Esophagus muscularis mucosa (tissue), 4 donors: ENCODE data around the gene ABHD12. TPM values are rescaled to one million over a fixed set of nuclear protein-coding genes. Genes with fewer than 3 reads are reported as not detected.
"Not testable (repeated sequence)": the region's sequence is repeated elsewhere in the genome, so short reads cannot be mapped to it uniquely, and the experiment has no call there.

Experiments used
- DNase-seq: peaks from one replicate; pipeline ENCODE4 v3.0.0-alpha.2; 2017; ENCODE audit errors: extremely low spot score
- H3K27ac ChIP-seq, 4 donors: fragments of 200-600 bp; sonication (generic); replicated peaks in 1 of 4; 1 replicate in 3 of 4; 2 replicates in 1 of 4; pipeline ENCODE4 v1.5.1; 2016 to 2019; ENCODE audit warnings: mild to moderate bottlenecking in 1 of 4
- H3K27me3 ChIP-seq, 4 donors: fragments of 200-600 bp; sonication (generic); one replicate each; pipeline versions ENCODE4 v1.5.1 to v1.6.0; 2016 to 2019
- H3K36me3 ChIP-seq, 4 donors: fragments of 200-600 bp; sonication (generic); one replicate each; pipeline ENCODE4 v1.5.1; 2016 to 2019
- H3K4me1 ChIP-seq, 4 donors: fragments of 200-600 bp; sonication (generic); one replicate each; pipeline ENCODE4 v1.5.1; 2016 to 2019
- H3K4me3 ChIP-seq, 4 donors: fragments of 200-600 bp; sonication (generic); 1 replicate in 2 of 4; 2 replicates in 2 of 4; pipeline ENCODE4 v1.5.1; 2016 to 2019; ENCODE audit warnings: mild to moderate bottlenecking in 4 of 4, moderate library complexity in 1 of 4
- H3K9me3 ChIP-seq, 4 donors: fragments of 200-600 bp; sonication (generic); 1 replicate in 3 of 4; 2 replicates in 1 of 4; pipeline ENCODE4 v1.5.1; 2016 to 2019
- EP300 ChIP-seq: sonication (generic); formaldehyde crosslinking; IDR thresholded peaks from one replicate; pipeline ENCODE4 v1.6.1; 2017; ENCODE audit warnings: antibody characterized with exemption
- POLR2A ChIP-seq: fragments of 450-650 bp; IDR thresholded peaks from one replicate; pipeline ENCODE4 v1.6.1; 2017; ENCODE audit warnings: antibody characterized with exemption, moderate library complexity, mild to moderate bottlenecking, low read depth
- POLR2AphosphoS5 ChIP-seq, 2 donors: sonication (generic); formaldehyde crosslinking; IDR thresholded peaks; one replicate each; pipeline ENCODE4 v1.6.1; 2017; ENCODE audit warnings: antibody characterized with exemption in 2 of 2
- WGBS: methylation state at CpG from one replicate; pipeline ENCODE4 v1.1.5; 2018; 5-methylcytosine and 5-hydroxymethylcytosine counted together
- intact Hi-C: fragments of 100-400 bp; cut with DNase I; formaldehyde crosslinking; loops from one replicate; pipeline ENCODE4 v1.15.1; 2023
- total RNA-seq, 4 donors: library from RNA; depleted of rRNA; stranded (reverse); fragments of >200 nt; gene quantifications; one replicate each; pipeline versions ENCODE4 v1.1.0 to v1.2.1, GENCODE V29; 2016
- TF ChIP-seq, protein P1 (sequence below), 3 experiments: fragments of 200-600 bp in 2 of 3; fragments of 450-650 bp in 1 of 3; sonication (generic) in 2 of 3; IDR thresholded peaks; one replicate each; pipeline ENCODE4 v1.5.1; 2017 to 2019; ENCODE audit warnings: antibody characterized with exemption in 3 of 3, mild to moderate bottlenecking in 2 of 3, moderate library complexity in 1 of 3

ABHD12 gene
- total RNA-seq, 4 donors from 2014 or later, result 27.0 to 41.6 (median 35.4) TPM

DNA sequence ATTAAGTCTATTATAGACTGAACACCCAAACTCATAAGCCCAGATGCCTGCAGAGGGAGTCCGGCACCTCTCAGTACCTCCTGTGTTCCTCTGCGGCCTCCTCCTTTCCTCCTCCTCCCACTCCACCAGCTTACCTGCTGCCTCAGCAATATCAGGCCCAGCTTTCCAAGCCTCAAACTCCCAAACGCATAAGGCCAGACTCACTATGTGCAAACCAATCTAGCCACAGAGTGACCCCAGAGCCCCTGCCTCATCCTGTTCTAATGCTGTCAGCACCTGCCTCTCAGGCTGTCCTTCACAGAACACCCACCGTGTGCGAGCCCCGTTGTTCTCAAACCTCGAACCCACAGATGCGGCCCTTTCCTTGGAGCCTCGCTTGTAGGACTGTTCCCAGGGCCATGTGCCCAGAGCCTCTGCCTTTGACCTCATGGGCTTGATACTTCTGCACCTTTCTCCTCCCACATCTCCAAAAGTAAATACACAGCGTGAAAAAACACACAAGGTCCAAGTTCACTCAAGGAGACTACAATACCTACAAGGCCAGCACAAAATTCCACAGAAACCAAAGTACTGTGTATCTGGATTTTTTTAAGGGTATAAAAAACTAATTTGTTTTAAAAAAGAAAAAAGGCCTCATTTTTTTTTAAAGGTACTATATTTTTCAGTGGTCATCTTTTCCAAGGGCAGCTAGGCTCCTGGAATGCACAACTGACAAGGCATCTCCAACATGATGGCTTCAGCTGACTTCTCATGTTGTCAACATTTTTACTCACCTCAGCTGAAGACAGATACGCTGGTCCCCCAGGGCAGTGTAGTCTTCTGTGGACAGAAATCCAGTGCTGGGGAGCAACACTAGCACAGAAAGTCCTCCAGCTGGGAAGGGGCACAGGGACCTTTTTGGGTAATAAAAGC lies 52.3 kb downstream of the ABHD12 start:
- Histone ChIP-seq H3K27ac (no peak overlapping the region), H3K27me3 (no peaks in the 10 kb centered on the region), H3K36me3 (peaks cover 0 to 10% (median 10%) of the 10 kb centered on the region in 4 donors), H3K9me3 (no peaks in the 10 kb centered on the region), H3K4me1 (peaks cover 0 to 4% (median 0%) of the 10 kb centered on the region in 4 donors), H3K4me3 (no peak overlapping the region)
- intact Hi-C loops, result no loop called here
- TF ChIP-seq POLR2A (no peak), EP300 (no peak), POLR2AphosphoS5 (IDR thresholded peaks at IDR 0.05) (no peak)
- TF ChIP-seq, protein P1, sequence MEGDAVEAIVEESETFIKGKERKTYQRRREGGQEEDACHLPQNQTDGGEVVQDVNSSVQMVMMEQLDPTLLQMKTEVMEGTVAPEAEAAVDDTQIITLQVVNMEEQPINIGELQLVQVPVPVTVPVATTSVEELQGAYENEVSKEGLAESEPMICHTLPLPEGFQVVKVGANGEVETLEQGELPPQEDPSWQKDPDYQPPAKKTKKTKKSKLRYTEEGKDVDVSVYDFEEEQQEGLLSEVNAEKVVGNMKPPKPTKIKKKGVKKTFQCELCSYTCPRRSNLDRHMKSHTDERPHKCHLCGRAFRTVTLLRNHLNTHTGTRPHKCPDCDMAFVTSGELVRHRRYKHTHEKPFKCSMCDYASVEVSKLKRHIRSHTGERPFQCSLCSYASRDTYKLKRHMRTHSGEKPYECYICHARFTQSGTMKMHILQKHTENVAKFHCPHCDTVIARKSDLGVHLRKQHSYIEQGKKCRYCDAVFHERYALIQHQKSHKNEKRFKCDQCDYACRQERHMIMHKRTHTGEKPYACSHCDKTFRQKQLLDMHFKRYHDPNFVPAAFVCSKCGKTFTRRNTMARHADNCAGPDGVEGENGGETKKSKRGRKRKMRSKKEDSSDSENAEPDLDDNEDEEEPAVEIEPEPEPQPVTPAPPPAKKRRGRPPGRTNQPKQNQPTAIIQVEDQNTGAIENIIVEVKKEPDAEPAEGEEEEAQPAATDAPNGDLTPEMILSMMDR (IDR thresholded peaks at IDR 0.05), result no peak
- DNase-seq, result no peak
- WGBS, result 90% methylated on average over 11 of the region's 11 CpGs

- no peak overlapping the region for H3K4me3 ChIP-seq
- TF ChIP-seq POLR2A, result no peak
- TF ChIP-seq, protein P1 (IDR thresholded peaks at IDR 0.05), result peak in 2 of 3 experiments; percentile 12 to 30
- intact Hi-C loops, result no loop called here
- no peak overlapping the region for H3K27ac ChIP-seq
- WGBS, result 79% methylated on average over 12 of the region's 17 CpGs
- no peaks in the 10 kb centered on the region for H3K27me3 ChIP-seq
- H3K4me1 ChIP-seq, result peaks cover 0 to 4% (median 0%) of the 10 kb centered on the region in 4 donors
- DNase-seq, result no peak
- H3K9me3 ChIP-seq, result no peaks in the 10 kb centered on the region
- H3K36me3 ChIP-seq, result peaks cover 0 to 10% (median 10%) of the 10 kb centered on the region in 4 donors
Measured at GRCh38 chr20:25336561-25337422, 53.8 kb downstream of the ABHD12 start.

DNA sequence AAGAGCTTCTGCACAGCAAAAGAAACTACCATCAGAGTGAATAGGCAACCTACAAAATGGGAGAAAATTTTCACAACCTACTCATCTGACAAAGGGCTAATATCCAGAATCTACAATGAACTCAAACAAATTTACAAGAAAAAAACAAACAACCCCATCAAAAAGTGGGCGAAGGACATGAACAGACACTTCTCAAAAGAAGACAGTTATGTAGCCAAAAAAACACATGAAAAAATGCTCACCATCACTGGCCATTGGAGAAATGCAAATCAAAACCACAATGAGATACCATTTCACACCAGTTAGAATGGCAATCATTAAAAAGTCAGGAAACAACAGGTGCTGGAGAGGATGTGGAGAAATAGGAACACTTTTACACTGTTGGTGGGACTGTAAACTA lies 55.7 kb downstream of the ABHD12 start:
- peaks cover 0 to 10% (median 10%) of the 10 kb centered on the region in 4 donors for H3K36me3 ChIP-seq
- WGBS, result 94% methylated on average over 1 of the region's 1 CpG
- H3K27me3 ChIP-seq, H3K27ac ChIP-seq, H3K4me3 ChIP-seq, intact Hi-C loops, H3K9me3 ChIP-seq, DNase-seq, H3K4me1 ChIP-seq: not testable (repeated sequence)

DNA sequence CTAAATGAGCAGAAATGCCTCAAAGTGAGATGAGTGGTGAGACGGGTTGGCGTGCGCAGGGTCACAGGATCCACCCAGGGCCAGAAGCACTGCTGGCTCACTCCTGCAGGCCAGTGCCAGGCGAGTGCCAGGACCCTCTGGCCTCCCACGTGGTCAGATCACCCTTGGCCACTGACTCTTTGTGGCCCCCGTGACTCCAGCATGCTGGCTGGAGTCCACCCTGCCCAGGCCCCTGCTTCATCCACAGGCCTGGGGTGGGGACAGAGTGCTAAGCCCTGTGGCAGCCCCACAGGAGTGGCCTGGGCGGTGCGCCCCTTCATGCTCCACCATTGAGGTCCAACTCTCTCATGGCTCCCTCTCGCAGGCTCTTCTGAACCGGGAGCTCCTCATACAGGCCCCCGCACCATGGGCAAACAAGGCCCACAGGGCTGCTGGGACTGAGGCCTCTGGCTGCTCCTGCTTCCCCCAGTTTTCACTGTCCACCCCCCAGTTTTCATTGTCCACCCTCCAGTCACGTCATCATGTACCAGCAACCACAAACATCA lies 61.6 kb downstream of the ABHD12 start:
- Histone ChIP-seq H3K4me1 (peaks cover 0 to 19% (median 6%) of the 10 kb centered on the region in 4 donors), H3K27me3 (no peaks in the 10 kb centered on the region), H3K27ac (no peak overlapping the region), H3K36me3 (no peaks in the 10 kb centered on the region), H3K4me3 (no peak overlapping the region), H3K9me3 (no peaks in the 10 kb centered on the region)
- TF ChIP-seq, protein P1 (IDR thresholded peaks at IDR 0.05), result no peak
- no peak for TF ChIP-seq POLR2A
- no peak for TF ChIP-seq POLR2AphosphoS5 (IDR thresholded peaks at IDR 0.05)
- TF ChIP-seq EP300, result no peak
- DNase-seq, result no peak
- 87% methylated on average over 8 of the region's 12 CpGs for WGBS
- intact Hi-C loops, result no loop called here
